ENCODE data around the gene PRDM11. TPM values are rescaled to one million over a fixed set of nuclear protein-coding genes. Genes with fewer than 3 reads are reported as not detected.

Gene PRDM11
- total and polyA plus RNA-seq, 2 donors from 2014 or later = 2.9 to 22.5 TPM

GRCh38 chr11:45165806-45166603, 19.6 kb downstream of the PRDM11 start:
- peaks cover 0 to 35% (median 11%) of the 10 kb centered on the region in 3 donors for H3K4me1 ChIP-seq (ENCODE audit: control insufficient read depth in 2 of 3, insufficient read depth in 2 of 3, low read depth in 1 of 3, low read length in 3 of 3)
- TF ChIP-seq CTCF (IDR thresholded peaks at IDR 0.05; ENCODE audit: borderline replicate concordance, extremely low read depth, insufficient read depth) = no peak
- no peak for DNase-seq
- H3K9ac ChIP-seq (ENCODE audit: low read length in 3 of 3) = no peak overlapping the region
- intact Hi-C loops (cut with DNase I) = no loop called here
- H3K36me3 ChIP-seq (ENCODE audit: control insufficient read depth in 2 of 3, insufficient read depth in 3 of 3, low read length in 3 of 3) = no peaks in the 10 kb centered on the region
- no peak overlapping the region for H3K27ac ChIP-seq (ENCODE audit: low read depth in 2 of 2, low read length in 2 of 2)
- H3K27me3 ChIP-seq (ENCODE audit: control insufficient read depth, insufficient read depth, low read length) = no peaks in the 10 kb centered on the region
- FAIRE-seq = no peak
- no peak overlapping the region for H3K4me3 ChIP-seq (ENCODE audit: low read length in 3 of 3)
- H3K9me3 ChIP-seq (ENCODE audit: control insufficient read depth in 2 of 3, insufficient read depth in 1 of 3, low read length in 3 of 3) = no peaks in the 10 kb centered on the region

- H3K27me3 ChIP-seq (ENCODE audit: control insufficient read depth, insufficient read depth, low read length) = no peaks in the 10 kb centered on the region
- H3K9me3 ChIP-seq (ENCODE audit: control insufficient read depth in 2 of 3, insufficient read depth in 1 of 3, low read length in 3 of 3) = no peaks in the 10 kb centered on the region
- TF ChIP-seq CTCF (IDR thresholded peaks at IDR 0.05; ENCODE audit: borderline replicate concordance, extremely low read depth, insufficient read depth) = no peak
- H3K4me1 ChIP-seq (ENCODE audit: control insufficient read depth in 2 of 3, insufficient read depth in 2 of 3, low read depth in 1 of 3, low read length in 3 of 3) = peaks cover 0 to 31% (median 10%) of the 10 kb centered on the region in 3 donors
- FAIRE-seq (no peak), DNase-seq (no peak)
- H3K9ac ChIP-seq (ENCODE audit: low read length in 3 of 3) = no peak overlapping the region
- H3K36me3 ChIP-seq (ENCODE audit: control insufficient read depth in 2 of 3, insufficient read depth in 3 of 3, low read length in 3 of 3) = no peaks in the 10 kb centered on the region
- no peak overlapping the region for H3K27ac ChIP-seq (ENCODE audit: low read depth in 2 of 2, low read length in 2 of 2)
- H3K4me3 ChIP-seq (ENCODE audit: low read length in 3 of 3) = no peak overlapping the region
- intact Hi-C loops (cut with DNase I) = no loop called here
Measured at GRCh38 chr11:45166604-45166897, 20.1 kb downstream of the PRDM11 start.

GRCh38 chr11:45167283-45167682, 20.8 kb downstream of the PRDM11 start:
- FAIRE-seq = no peak
- H3K9ac ChIP-seq (ENCODE audit: low read length in 3 of 3) = no peak overlapping the region
- H3K9me3 ChIP-seq (ENCODE audit: control insufficient read depth in 2 of 3, insufficient read depth in 1 of 3, low read length in 3 of 3) = no peaks in the 10 kb centered on the region
- H3K4me1 ChIP-seq (ENCODE audit: control insufficient read depth in 2 of 3, insufficient read depth in 2 of 3, low read depth in 1 of 3, low read length in 3 of 3) = peaks cover 0 to 25% (median 4%) of the 10 kb centered on the region in 3 donors
- no peak for TF ChIP-seq CTCF (IDR thresholded peaks at IDR 0.05; ENCODE audit: borderline replicate concordance, extremely low read depth, insufficient read depth)
- no peak for DNase-seq
- H3K4me3 ChIP-seq (ENCODE audit: low read length in 3 of 3) = no peak overlapping the region
- intact Hi-C loops (cut with DNase I) = no loop called here
- H3K36me3 ChIP-seq (ENCODE audit: control insufficient read depth in 2 of 3, insufficient read depth in 3 of 3, low read length in 3 of 3) = no peaks in the 10 kb centered on the region
- H3K27ac ChIP-seq (ENCODE audit: low read depth in 2 of 2, low read length in 2 of 2) = no peak overlapping the region
- H3K27me3 ChIP-seq (ENCODE audit: control insufficient read depth, insufficient read depth, low read length) = no peaks in the 10 kb centered on the region
